Hematopoietic multipotent progenitor cell treated with erythropoietin and hydrocortisone succinate and interleukin-3 and kit ligand, for 6 days (in vitro differentiated cells): ENCODE data around the gene BRI3.

Source experiments
- DNase-seq: peaks from one replicate; pipeline ENCODE4 v3.0.0-alpha.2; 2015

BRI3 gene

DNA sequence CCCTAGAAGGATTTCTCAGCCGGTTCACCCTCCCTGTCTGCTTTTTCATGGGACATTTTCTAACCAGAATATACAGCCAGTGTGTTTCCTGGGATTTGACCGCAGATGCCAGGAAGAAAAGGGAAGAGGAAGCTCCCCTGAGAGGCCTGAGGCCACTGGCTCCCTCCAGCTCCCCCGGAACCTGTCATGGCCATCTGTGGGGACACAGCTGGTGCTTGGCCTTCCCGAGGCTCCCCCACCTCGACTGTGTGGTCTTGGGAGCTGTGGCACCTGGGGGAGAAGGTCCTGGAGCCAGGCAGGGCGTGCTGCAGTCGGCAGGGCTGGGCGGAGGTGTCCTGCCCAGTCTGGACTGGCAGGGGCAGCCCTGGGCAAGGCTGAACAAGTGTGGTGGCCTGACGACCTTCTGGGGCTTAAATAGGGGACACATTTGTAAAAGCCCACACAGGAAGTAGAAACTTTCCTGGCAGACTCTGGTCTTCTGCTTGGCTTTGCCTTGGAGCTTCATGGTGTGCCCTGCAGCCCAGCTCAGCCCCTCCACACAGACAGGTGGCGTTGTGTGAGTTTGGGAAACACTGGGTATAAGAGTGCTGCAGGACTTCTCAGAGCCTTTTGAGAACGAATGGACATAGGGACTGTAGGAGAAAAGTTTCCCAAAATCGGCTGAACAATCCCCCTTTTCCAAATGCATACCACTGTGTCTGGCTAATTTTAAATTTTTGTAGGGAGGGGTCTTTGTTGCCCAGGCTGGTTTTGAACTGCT, 6.8 kb downstream of the BRI3 start:
- DNase-seq: no peak

GRCh38 chr7:98289333-98289875, 7.9 kb downstream of the BRI3 start:
- DNase-seq: no peak

DNA sequence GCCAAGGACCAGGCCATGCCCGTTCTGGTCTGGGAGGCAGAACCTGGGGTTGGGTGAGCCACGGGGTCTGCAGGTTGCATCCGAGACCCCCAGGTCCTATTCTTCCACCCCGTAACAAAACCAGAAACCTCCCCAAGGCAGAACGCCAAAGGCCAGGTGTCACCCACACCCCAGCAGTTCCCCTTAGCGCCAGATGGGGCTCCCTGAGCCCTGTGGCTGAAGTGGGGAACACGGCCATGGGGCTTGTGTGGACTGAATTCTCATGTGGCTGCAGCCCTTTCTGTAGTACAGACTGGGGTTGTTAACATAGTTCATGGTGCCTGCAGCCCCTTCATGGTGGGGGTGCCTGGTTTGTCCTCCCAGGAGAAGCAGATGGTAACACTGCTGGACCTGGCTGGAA, 10.2 kb downstream of the BRI3 start:
- no peak for DNase-seq

- DNase-seq: no peak
Observed at GRCh38 chr7:98293265-98293664, 11.8 kb downstream of the BRI3 start.

- no peak for DNase-seq
Observed at GRCh38 chr7:98293746-98294145, 12.3 kb downstream of the BRI3 start.

- no peak for DNase-seq
Observed at GRCh38 chr7:98294326-98294725, 12.8 kb downstream of the BRI3 start.

GRCh38 chr7:98294798-98295382, 13.4 kb downstream of the BRI3 start:
- peak; percentile 75 for DNase-seq

DNA sequence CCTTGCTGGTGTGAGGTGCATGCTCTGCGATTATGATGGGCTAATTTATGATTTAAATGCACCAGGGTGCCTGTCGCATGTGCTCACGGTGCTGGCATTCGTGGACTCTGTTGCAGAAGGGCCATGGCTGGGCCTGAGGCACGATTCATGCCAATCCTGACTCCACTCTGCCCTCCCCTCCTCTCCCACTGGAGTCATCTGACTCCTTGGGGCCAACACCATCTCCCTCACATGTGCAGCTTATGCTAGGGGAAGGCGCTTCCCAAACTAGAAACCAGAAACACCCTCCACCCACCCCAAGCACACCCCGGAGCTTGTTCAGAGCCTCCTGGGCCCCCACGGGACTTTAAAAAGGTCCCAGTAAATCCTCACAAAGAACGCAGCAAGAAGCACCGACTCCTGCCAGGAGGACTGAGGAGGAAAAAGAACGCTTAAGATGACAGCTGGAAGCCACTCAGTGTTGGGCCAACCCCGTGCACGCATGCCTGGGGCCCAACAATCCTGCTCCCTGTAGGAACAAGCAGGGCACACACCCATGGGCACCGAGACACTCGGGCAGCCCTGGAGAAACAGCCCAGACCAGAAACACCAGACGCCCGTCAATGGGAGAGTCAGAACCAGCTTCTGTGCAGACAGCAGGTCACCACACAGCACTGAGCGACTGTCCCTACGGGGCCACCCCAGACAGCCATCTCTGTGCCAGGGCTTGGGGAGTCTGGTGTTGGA, 14.1 kb downstream of the BRI3 start:
- no peak for DNase-seq

DNA sequence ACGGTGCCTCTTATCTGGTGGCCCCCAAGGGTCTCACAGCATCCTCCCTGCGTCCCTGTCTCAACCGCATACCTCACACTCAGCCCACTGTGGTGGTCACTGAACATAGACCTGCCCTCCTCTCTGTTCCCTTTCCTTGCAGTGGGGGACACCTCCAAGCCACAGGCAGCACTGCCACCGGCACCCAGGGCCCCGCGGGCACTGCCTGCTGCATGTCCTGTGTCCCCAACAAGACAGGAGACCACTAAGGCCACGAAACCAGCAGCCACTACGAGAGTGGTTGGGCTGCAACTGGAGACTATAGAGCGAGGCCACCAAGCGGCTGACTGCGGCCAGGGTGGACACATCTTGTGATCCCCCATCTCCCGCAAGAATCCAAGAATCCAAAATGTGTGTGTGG, 15.3 kb downstream of the BRI3 start:
- no peak for DNase-seq

GRCh38 chr7:98297626-98298286, 16.3 kb downstream of the BRI3 start:
- DNase-seq: no peak

DNA sequence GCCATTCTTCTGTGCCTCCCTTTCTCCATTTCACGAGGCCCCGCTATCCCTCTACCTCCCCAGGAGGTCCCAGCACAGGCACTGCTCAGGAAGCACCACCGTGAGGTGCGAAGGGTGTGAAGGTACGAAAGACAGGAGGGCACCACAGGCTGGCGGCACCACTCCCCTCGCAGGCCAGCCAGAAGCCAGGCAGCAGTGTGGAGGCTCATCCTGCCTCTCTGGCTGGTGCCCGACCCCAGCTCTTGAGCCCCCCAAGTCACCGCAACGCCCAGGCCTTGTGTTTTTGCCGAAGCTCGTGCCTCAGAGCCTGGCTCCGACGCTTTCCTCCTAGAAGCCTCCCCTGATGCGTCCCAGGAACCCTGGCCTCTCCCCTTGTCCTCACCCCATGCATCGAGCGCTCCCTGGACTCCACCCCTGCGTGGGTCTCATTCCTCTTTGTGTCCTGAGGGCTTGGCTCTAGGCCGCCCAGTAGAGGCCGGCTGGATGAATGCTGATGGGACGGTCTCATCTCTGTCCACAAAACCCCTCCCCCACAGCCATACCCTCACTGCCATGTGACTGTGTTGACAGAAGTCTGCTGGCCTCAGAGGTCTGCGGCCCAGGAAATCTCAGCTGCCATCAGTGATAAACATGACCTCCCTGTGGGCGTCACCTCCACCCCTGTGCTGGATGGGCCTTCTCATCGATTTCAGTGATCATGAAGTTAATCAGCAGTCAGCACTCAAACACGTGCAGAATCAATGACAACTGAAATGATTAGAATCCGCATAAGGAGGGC, 19.3 kb downstream of the BRI3 start:
- DNase-seq: no peak

GRCh38 chr7:98301693-98302470, 20.4 kb downstream of the BRI3 start:
- no peak for DNase-seq

DNA sequence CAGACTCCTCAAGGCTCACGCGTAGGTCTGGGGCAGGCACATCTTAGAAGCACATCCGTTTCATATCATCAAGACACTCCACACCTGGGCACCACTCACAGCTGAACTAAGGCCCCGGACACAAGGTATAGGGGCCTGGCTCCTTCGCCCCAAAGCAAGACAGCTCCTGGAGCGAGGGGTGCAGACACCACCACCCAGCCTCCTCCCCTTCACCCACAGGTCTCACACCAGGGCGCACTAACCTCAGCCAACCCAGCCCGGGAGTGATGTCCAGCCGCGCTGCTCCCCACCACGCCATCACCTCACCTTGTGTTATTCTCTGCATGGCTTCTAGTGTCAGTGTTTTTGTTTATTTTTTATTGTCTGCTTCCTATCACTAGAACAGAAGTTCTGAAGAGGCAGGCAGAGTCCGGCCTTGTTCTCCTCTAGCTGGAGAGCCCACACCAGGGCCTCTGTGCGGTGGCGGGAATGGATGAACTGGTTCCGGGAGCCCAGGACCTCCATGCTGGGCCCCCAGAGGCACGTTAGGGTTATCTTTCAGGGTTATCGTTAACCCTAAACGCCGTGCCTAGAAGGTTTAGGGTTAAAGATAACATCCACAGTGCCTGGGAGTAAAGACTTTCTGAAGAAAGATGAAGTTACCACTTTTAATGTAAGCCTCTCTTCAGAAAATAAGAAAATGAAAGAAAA, 21.8 kb downstream of the BRI3 start:
- no peak for DNase-seq

DNA sequence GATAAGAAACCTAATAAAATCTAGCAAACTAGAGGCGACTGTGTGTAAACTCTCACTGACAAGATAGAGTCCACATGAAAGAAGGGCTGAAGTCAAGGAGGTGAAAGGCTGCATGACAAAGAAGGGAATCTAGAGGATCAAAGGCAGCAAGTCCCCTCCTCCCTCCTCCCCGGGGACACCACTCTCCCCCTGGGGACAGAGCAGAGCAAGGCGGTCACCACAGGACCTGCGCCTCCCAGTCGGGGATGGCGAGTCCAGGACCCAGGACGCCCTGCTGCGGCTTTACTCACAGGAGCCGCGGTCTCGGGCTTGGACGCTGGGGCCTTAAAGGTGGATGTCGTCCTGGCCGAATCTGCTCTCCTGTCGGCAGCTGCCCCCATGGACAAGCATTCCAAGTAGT, 22.4 kb downstream of the BRI3 start:
- DNase-seq: no peak

- no peak for DNase-seq
Observed at GRCh38 chr7:98305951-98306535, 24.6 kb downstream of the BRI3 start.

DNA sequence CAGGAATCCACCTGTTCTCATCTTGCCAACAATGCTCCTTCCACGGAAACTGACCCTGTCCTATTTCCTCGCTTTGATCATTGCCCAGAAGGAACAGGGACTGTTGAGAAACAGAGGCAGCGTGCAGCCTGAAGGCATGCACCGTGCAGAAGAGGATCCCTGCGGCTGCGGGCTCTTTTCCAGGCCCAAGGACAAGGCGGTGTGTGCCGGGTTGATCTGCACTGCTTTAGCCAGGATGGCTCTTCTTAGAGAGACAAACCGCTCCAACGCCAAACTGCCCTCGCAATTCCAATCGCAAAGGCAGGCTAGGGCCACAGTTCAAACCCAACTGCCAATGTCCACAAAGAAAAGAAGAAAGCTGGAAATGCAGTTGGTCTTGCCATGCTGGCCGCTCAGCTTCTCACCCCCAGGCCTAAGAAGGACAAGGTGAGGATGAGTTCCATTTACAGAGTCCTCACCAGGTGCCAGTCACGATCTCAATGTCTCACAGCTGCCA, 26.5 kb downstream of the BRI3 start:
- DNase-seq: no peak

GRCh38 chr7:98309566-98309965, 28.1 kb downstream of the BRI3 start:
- no peak for DNase-seq

DNA sequence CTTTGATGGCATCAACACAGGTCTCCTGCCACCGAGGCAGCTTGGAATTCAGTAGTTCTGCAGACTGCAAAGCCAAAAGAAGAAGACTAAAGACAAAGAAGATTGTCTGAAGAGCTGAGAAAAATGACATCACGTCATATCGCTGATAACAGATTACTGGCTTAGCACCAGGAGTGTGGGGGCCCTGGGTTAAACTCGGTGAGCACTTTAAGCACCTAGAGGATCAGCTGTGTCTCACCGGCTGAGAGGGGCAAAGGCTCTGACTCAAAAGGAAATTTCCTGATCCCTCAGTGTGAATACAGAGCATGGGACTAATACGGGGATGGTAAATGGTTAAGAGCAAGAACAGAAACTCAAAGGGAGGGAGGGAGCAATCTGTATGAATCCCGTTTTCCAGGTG, 30.7 kb downstream of the BRI3 start:
- no peak for DNase-seq

- DNase-seq: no peak
Observed at GRCh38 chr7:98314469-98314868, 33.0 kb downstream of the BRI3 start.

GRCh38 chr7:98315318-98315993, 34.0 kb downstream of the BRI3 start:
- DNase-seq: peak; percentile 90
